A673 (cell line): ENCODE data around the gene BORCS6. TPM values are rescaled to one million over a fixed set of nuclear protein-coding genes. Genes with fewer than 3 reads are reported as not detected.
A peak's percentile ranks its signal among the peaks of the same experiment; 100 is the strongest.

ENCODE experiments used
- BruUV-seq: library from RNA; stranded (reverse); fragments of 400-500 nt; replicated peaks from 2 replicates; lab custom pipeline; 2021; lab: Mats Ljungman, UMichigan
- CTCF ChIA-PET: fragments of 300-600 bp; sonication (Branson Sonifier 250); formaldehyde crosslinking; loops from one replicate; lab custom pipeline; 2022; ENCODE audit warnings: antibody characterized with exemption; lab: Charles Lee
- POLR2A ChIA-PET: fragments of 300-600 bp; sonication (Branson Sonifier 250); formaldehyde crosslinking; loops from one replicate; lab custom pipeline; 2022; ENCODE audit warnings: antibody characterized with exemption; ENCODE audit not compliant: low non-redundant PET; lab: Charles Lee
- DNase-seq: peaks from one replicate; pipeline ENCODE4 v3.0.0-alpha.2; 2015; ENCODE audit warnings: low spot score
- H3K27ac ChIP-seq: fragments of 200-600 bp; sonication (generic); 2 replicates; pipeline ENCODE4 v1.5.1; 2016; ENCODE audit warnings: mixed run types, low read depth, mild to moderate bottlenecking, mixed read lengths, antibody characterized with exemption, low read length; ENCODE audit not compliant: poor library complexity, severe bottlenecking
- H3K27me3 ChIP-seq: fragments of 200-600 bp; sonication (generic); replicated peaks from 2 replicates; pipeline ENCODE4 v1.6.1; 2017; ENCODE audit warnings: mixed run types, low read depth, mild to moderate bottlenecking, mixed read lengths, antibody characterized with exemption, low read length; ENCODE audit not compliant: insufficient read depth, poor library complexity
- H3K36me3 ChIP-seq: fragments of 200-600 bp; sonication (generic); 2 replicates; pipeline ENCODE4 v1.6.1; 2016; ENCODE audit warnings: mixed run types, mild to moderate bottlenecking, mixed read lengths, antibody characterized with exemption, low read length; ENCODE audit not compliant: insufficient read depth, poor library complexity, severe bottlenecking
- H3K4me1 ChIP-seq: fragments of 200-600 bp; sonication (generic); 2 replicates; pipeline ENCODE4 v1.6.1; 2017; ENCODE audit warnings: mixed run types, mild to moderate bottlenecking, mixed read lengths, antibody characterized with exemption, low read length; ENCODE audit not compliant: insufficient read depth, poor library complexity, severe bottlenecking
- H3K4me3 ChIP-seq: fragments of 200-600 bp; sonication (generic); 2 replicates; pipeline ENCODE4 v1.5.1; 2016; ENCODE audit warnings: low read depth, mixed run types, mild to moderate bottlenecking, mixed read lengths, low read length; ENCODE audit not compliant: poor library complexity, severe bottlenecking
- H3K9me3 ChIP-seq: fragments of 200-600 bp; sonication (generic); 2 replicates; pipeline ENCODE4 v1.6.1; 2016; ENCODE audit warnings: mixed run types, low read depth, mild to moderate bottlenecking, mixed read lengths, antibody characterized with exemption, low read length; ENCODE audit not compliant: poor library complexity, severe bottlenecking
- EZH2 ChIP-seq: fragments of 200-600 bp; sonication (generic); IDR thresholded peaks from 2 replicates; pipeline ENCODE4 v1.6.1; 2017; ENCODE audit warnings: borderline replicate concordance, low read depth, mild to moderate bottlenecking, mixed read lengths, antibody characterized with exemption, low read length; ENCODE audit not compliant: poor library complexity, severe bottlenecking
- intact Hi-C: fragments of 100-400 bp; cut with micrococcal nuclease; formaldehyde crosslinking; loops from one replicate; pipeline ENCODE4 v1.10.0; 2022; ENCODE audit not compliant: unreplicated experiment
- total RNA-seq: library from RNA; stranded (reverse); gene quantifications from 2 replicates; pipeline ENCODE4 v1.2.3, GENCODE V29; 2021
- TF ChIP-seq, protein P1 (sequence below): fragments of 300-800, 200-600 bp; sonication (generic); conservative IDR thresholded peaks from 2 replicates; pipeline ENCODE4 v1.5.1; 2017; ENCODE audit warnings: low read depth, mild to moderate bottlenecking, antibody characterized with exemption, low read length, moderate library complexity, mixed read lengths

BORCS6 gene
- total RNA-seq, 1 experiment from 2014 or later = 3.7 TPM

- Histone ChIP-seq H3K4me3 (peak overlapping the region; percentile 47), H3K36me3 (peaks cover 45% of the 10 kb centered on the region), H3K27ac (peak overlapping the region; percentile 84), H3K27me3 (no peaks in the 10 kb centered on the region), H3K4me1 (peaks cover 13% of the 10 kb centered on the region), H3K9me3 (no peaks in the 10 kb centered on the region)
- DNase-seq = no peak
- ChIA-PET CTCF (no interaction called here), POLR2A (no interaction called here)
- intact Hi-C loops = no loop called here
- no peak for TF ChIP-seq EZH2
- TF ChIP-seq, protein P1, sequence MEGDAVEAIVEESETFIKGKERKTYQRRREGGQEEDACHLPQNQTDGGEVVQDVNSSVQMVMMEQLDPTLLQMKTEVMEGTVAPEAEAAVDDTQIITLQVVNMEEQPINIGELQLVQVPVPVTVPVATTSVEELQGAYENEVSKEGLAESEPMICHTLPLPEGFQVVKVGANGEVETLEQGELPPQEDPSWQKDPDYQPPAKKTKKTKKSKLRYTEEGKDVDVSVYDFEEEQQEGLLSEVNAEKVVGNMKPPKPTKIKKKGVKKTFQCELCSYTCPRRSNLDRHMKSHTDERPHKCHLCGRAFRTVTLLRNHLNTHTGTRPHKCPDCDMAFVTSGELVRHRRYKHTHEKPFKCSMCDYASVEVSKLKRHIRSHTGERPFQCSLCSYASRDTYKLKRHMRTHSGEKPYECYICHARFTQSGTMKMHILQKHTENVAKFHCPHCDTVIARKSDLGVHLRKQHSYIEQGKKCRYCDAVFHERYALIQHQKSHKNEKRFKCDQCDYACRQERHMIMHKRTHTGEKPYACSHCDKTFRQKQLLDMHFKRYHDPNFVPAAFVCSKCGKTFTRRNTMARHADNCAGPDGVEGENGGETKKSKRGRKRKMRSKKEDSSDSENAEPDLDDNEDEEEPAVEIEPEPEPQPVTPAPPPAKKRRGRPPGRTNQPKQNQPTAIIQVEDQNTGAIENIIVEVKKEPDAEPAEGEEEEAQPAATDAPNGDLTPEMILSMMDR = no peak
- BruUV-seq = no TSS peak
Observed at GRCh38 chr17:8227238-8227581, 37.2 kb upstream of the BORCS6 start.

GRCh38 chr17:8226536-8227237 is 36.7 kb upstream of the BORCS6 start:
- BruUV-seq = no TSS peak
- Histone ChIP-seq H3K9me3 (no peaks in the 10 kb centered on the region), H3K4me3 (peak overlapping the region; percentile 47), H3K36me3 (peaks cover 42% of the 10 kb centered on the region), H3K4me1 (peaks cover 13% of the 10 kb centered on the region), H3K27me3 (no peaks in the 10 kb centered on the region), H3K27ac (peak overlapping the region; percentile 84)
- ChIA-PET CTCF (no interaction called here), POLR2A (interaction anchor here (0.6 kb wide), 1 partner anchor 16 kb away, joined by 6 read pairs; the partner anchor contains the start of gene AURKB)
- no peak for TF ChIP-seq EZH2
- TF ChIP-seq, protein P1 = no peak
- DNase-seq = peak; percentile 96
- intact Hi-C loops = loop anchor here (1.0 kb wide), 1 partner anchor 21 kb away; no protein-coding TSS in a partner anchor

DNA sequence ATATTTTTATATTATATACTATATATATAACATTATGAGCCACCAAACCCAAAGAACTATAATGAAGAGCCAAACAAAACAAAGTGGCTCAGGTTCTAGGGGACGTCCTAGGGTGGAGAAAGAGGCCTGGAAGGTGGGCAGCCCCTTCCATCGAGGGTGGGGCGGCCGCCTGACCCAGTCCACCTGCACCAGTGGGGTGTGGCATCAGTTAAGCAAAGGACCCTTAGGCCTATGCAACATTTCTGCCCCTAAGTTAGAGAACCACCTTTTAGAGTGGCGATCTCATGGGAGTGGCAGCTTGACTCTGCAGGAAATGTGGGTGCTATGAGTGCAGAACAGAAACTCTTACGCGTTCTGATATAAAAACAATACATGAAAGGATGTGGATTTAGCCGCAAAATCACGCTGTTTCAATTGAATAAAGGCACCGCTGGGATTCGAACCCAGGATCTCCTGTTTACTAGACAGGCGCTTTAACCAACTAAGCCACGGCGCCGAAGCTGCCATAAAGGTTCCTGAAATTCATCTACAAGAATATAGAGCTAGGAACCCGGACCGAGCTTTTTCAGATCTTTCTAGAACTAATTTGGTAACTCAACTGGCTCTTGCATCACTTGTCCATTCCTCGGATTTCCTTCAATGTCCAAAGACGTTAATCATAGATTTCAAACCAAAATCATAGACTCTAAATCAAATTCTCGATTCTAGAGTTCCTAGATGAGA is 36.0 kb upstream of the BORCS6 start:
- peak; percentile 94 for DNase-seq
- TF ChIP-seq EZH2 = no peak
- TF ChIP-seq, protein P1 = no peak
- POLR2A ChIA-PET = no interaction called here

More for the DNA sequence above, 36.0 kb upstream of the BORCS6 start:
- Histone ChIP-seq H3K9me3 (no peaks in the 10 kb centered on the region), H3K4me3 (peak overlapping the region; percentile 47), H3K4me1 (peaks cover 13% of the 10 kb centered on the region), H3K27ac (peak overlapping the region; percentile 84), H3K27me3 (no peaks in the 10 kb centered on the region), H3K36me3 (peaks cover 35% of the 10 kb centered on the region)
- BruUV-seq = no TSS peak
- intact Hi-C loops = loop anchor here (1.0 kb wide), 1 partner anchor 21 kb away; no protein-coding TSS in a partner anchor
- CTCF ChIA-PET = interaction anchor here (0.7 kb wide), 1 partner anchor 22 kb away, joined by 11 read pairs; the partner anchor contains the start of gene CTC1
